GM19467 (cell line): ENCODE data around the gene SMIM12.

Experiments used
- ATAC-seq: cut with Tn5 transposase; IDR thresholded peaks from one replicate; pipeline ENCODE4 v1.9.1; 2021; ENCODE audit warnings: mild to moderate bottlenecking, moderate library complexity; ENCODE audit not compliant: unreplicated experiment

Gene SMIM12

DNA sequence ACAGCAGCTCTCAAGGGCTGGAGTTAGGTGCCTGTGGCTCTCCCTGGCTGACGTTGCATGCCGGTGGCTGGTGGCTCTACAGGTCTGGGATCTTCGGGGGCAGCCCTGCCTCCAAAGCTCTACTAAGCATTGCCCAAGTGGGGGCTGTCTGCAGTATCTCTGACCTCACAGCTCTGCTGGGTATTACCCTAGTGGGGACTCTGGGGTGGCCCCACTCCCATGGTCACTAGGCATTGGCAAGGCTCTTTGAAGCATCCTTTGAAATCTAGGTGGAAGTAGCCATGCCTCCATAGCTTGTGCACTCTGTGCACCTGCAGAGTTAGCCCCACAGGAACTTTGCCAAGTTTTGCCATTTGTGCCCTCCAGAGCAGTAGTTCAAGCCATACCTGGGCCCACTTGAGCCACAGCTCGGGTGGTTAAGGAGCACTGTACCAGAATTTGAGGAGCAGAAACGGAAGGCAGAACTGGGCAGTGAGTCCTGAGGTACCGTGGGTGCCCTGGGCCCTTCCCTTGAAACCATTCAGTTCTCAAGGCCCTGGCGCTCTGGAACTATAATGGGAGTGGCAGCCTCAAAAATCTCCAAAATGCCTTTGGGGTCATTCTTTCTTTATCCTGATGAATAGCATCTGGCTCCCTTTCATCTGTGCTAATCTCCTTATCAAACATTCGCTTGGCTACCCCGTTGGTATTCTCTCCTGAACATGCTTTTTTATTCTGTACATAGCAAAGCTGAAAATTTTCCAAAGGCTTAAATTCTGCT, 51.3 kb downstream of the SMIM12 start:
- no peak for ATAC-seq

- ATAC-seq: no peak
Measured at GRCh38 chr1:34806396-34806795, 53.2 kb downstream of the SMIM12 start.

GRCh38 chr1:34803770-34804169, 55.8 kb downstream of the SMIM12 start:
- no peak for ATAC-seq
